ENCODE results near the gene NRXN3. TPM values are rescaled to one million over a fixed set of nuclear protein-coding genes. Genes with fewer than 3 reads are reported as not detected.

The NRXN3 gene
- total RNA-seq, 2 experiments from 2014 or later: not detected

DNA sequence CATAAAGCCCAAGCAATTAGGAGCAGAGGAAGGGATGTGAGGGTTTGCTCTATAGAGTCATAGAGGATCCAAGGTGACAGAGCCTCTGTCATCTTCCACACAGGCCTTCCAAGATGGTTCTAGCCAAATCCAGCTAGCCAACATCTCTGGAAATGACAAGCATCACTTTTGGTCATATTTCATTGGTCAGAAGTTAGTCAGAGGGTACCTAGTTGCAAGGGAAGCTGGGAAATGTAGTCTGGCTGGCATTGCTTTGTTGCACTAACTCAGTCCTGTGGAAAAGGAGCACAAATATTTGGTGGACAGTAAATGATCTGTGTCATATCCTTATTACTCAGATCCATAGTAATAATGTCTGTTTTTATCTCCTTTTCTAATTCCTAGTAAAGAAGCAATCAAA is 715.7 kb downstream of the NRXN3 start:
- H3K9me3 Mint-ChIP-seq: peaks cover 4% of the 10 kb centered on the region
- H3K4me1 Mint-ChIP-seq (ENCODE audit: low read depth): no peaks in the 10 kb centered on the region
- H3K27me3 Mint-ChIP-seq: no peaks in the 10 kb centered on the region
- no peak for DNase-seq
- intact Hi-C loops (cut with micrococcal nuclease): no loop called here
- H3K4me3 Mint-ChIP-seq: no peak overlapping the region
- no peaks in the 10 kb centered on the region for H3K36me3 Mint-ChIP-seq
- no peak overlapping the region for H3K27ac Mint-ChIP-seq
- ChIA-PET POLR2A (no interaction called here), CTCF (no interaction called here)

DNA sequence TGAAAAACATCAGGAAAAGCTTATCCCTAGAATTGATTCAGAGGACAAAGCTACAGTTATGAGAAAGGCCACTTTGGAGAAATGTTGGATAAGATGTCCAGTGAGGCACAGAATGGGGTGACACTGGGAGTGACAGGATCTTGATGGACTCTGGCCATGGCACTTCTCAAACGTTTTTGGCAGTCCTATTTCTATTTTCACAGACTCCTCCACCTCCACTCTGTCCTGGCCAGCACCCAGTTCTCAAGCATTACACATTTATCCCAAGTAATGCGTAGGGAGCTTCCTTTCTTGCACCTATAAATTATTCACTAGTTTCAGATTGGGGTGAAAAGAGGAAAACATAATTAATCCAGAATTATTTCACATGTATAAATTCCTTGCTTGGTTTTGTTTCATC is 727.3 kb downstream of the NRXN3 start:
- ChIA-PET CTCF (no interaction called here), POLR2A (no interaction called here)
- Mint-ChIP-seq H3K9me3 (no peaks in the 10 kb centered on the region), H3K36me3 (no peaks in the 10 kb centered on the region), H3K27ac (no peak overlapping the region), H3K4me3 (no peak overlapping the region), H3K4me1 (ENCODE audit: low read depth) (no peaks in the 10 kb centered on the region), H3K27me3 (no peaks in the 10 kb centered on the region)
- DNase-seq: no peak
- intact Hi-C loops (cut with micrococcal nuclease): no loop called here

DNA sequence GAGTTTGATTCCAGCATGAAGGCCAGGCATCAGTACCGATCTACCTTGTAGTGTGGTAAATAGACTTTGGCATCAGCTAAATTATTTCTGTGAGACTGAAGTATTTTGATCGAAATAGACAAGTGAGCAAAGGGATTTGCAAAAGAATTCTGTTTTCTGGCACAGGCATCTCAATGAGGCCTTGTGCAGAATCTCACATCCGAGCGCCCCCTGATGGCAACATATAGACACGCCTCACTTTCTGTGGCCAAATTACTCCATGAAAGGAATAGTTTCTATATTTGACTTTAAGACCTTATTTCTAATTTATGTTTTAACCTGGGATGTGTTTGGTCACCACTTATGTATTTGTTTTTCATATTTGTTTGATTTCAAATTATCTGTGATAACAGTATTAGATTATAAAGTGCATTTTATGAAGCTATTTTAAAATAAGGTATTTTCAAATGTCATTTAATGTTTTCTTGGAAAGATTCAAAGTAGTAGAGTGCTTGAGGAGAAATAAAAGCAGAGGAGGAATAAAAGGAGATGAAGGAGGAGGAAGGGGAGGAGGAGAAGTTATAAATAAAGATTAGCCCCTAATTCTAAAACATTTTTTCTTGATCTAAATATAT is 731.9 kb downstream of the NRXN3 start:
- ChIA-PET CTCF (no interaction called here), POLR2A (no interaction called here)
- peak; percentile 9 for DNase-seq

DNA sequence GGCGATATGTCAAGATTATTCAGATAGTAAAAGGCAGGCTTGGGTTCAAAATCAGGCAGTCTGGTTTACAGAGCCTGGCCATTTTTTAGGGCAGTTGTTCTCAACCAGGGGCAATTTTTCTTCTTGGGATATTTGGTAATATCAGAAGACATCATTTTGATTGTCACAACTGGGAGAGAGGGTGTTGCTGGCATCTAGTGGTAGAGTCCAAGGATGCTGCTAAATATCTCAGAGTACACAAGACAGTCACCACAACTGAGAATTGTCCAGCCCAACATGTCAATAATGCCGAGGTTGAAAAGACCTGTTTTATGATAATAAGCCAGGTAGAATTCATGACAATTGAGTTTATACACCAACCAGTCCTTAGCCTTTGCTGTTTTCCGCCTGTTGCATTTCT is 733.9 kb downstream of the NRXN3 start:
- no peaks in the 10 kb centered on the region for H3K27me3 Mint-ChIP-seq
- intact Hi-C loops (cut with micrococcal nuclease): no loop called here
- H3K4me1 Mint-ChIP-seq (ENCODE audit: low read depth): no peaks in the 10 kb centered on the region
- POLR2A ChIA-PET: no interaction called here
- CTCF ChIA-PET: no interaction called here
- no peak for DNase-seq
- no peak overlapping the region for H3K27ac Mint-ChIP-seq
- peaks cover 2% of the 10 kb centered on the region for H3K9me3 Mint-ChIP-seq
- H3K36me3 Mint-ChIP-seq: no peaks in the 10 kb centered on the region
- no peak overlapping the region for H3K4me3 Mint-ChIP-seq

More for the DNA sequence above, 731.9 kb downstream of the NRXN3 start:
- H3K27ac Mint-ChIP-seq: no peak overlapping the region
- intact Hi-C loops (cut with micrococcal nuclease): no loop called here
- H3K4me1 Mint-ChIP-seq (ENCODE audit: low read depth): no peaks in the 10 kb centered on the region
- H3K9me3 Mint-ChIP-seq: no peaks in the 10 kb centered on the region
- no peaks in the 10 kb centered on the region for H3K36me3 Mint-ChIP-seq
- H3K27me3 Mint-ChIP-seq: no peaks in the 10 kb centered on the region
- H3K4me3 Mint-ChIP-seq: no peak overlapping the region

DNA sequence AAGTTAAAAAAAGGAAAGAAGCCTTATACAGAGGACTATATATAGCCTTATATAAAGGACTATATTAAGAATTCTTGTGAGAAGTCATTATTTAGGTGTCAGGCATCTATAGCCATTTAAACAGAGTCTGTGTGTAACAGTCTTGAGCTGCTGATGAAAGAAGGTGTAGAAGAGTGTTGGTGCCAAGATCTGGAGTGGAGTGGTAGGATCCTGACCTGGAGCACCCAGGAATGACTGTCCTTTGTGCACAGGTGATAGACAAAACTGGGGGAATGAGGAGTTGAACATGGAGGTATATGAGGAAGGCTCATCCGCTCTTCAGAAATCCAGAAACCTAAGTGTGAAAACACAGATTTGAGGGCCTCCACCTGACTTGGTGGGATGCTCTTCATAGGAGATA is 747.3 kb downstream of the NRXN3 start:
- DNase-seq: no peak
- POLR2A ChIA-PET: no interaction called here
- no peaks in the 10 kb centered on the region for H3K36me3 Mint-ChIP-seq
- H3K4me3 Mint-ChIP-seq: no peak overlapping the region
- H3K4me1 Mint-ChIP-seq (ENCODE audit: low read depth): no peaks in the 10 kb centered on the region
- CTCF ChIA-PET: no interaction called here
- H3K27ac Mint-ChIP-seq: no peak overlapping the region
- intact Hi-C loops (cut with micrococcal nuclease): no loop called here
- H3K27me3 Mint-ChIP-seq: peaks cover 6% of the 10 kb centered on the region
- no peaks in the 10 kb centered on the region for H3K9me3 Mint-ChIP-seq

DNA sequence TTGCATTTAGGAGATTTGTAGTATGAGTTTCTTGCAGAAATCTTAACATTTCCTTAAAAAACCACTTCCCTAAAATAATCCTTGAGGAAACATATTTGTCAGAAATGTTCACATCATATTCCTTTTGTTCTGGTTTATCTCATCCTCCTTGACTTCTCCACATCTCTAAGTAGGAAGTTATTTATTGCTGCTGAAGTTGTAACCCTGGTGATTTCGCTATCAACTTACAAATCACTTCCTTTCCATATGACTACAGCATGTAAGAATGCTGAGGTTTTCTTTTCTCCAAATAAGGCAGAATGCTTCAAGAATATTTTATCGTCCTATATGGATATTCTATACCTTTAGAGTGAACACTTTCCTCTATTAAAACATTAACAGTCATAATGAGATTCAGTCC is 751.7 kb downstream of the NRXN3 start:
- ChIA-PET POLR2A (no interaction called here), CTCF (no interaction called here)
- no peaks in the 10 kb centered on the region for H3K4me1 Mint-ChIP-seq (ENCODE audit: low read depth)
- H3K27ac Mint-ChIP-seq: no peak overlapping the region
- peaks cover 1% of the 10 kb centered on the region for H3K27me3 Mint-ChIP-seq
- H3K36me3 Mint-ChIP-seq: no peaks in the 10 kb centered on the region
- H3K9me3 Mint-ChIP-seq: no peaks in the 10 kb centered on the region
- intact Hi-C loops (cut with micrococcal nuclease): no loop called here
- DNase-seq: no peak
- no peak overlapping the region for H3K4me3 Mint-ChIP-seq

DNA sequence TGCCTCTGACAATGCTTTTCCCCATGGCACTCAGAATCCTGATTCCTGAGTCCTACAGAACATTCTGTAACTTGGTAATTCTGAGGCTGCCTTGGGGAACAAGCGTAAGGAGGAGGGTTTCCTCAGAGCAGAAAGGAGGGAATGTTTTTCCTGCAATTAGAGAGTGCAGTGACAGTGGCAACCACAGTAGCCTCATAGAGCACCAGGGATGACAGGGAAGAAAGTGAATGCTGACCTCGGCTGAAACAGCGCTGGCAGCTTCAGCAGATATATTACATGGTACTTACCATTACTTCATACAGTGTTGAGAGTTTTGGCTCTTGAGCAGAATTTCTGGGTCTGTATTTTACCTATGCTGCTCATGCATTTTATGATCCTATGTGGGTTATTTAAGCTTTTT is 757.1 kb downstream of the NRXN3 start:
- ChIA-PET POLR2A (no interaction called here), CTCF (no interaction called here)
- no peak for DNase-seq
- H3K36me3 Mint-ChIP-seq: no peaks in the 10 kb centered on the region
- H3K27ac Mint-ChIP-seq: no peak overlapping the region
- peaks cover 6% of the 10 kb centered on the region for H3K9me3 Mint-ChIP-seq
- H3K4me1 Mint-ChIP-seq (ENCODE audit: low read depth): no peaks in the 10 kb centered on the region
- peaks cover 2% of the 10 kb centered on the region for H3K27me3 Mint-ChIP-seq
- H3K4me3 Mint-ChIP-seq: no peak overlapping the region
- intact Hi-C loops (cut with micrococcal nuclease): no loop called here

DNA sequence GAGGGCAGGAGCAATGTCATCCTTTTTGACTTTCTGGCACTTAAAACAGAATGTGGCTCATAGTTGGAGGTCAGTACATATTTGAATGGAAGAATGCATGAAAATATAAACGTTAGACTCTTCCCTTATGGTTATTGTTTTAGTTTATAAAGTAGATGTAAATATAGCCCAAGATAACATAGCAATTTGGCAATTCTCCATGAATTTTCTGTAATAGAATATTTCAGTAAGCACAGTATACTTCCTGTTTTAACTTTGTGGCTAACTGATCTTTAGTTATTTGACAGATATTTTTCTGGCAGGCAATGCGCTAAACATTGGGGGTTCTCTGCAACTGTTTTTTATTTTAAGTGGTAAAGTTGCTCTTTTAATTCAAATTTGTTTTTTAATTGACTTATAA is 763.0 kb downstream of the NRXN3 start:
- no peak for DNase-seq
- H3K9me3 Mint-ChIP-seq: peaks cover 6% of the 10 kb centered on the region
- no peak overlapping the region for H3K4me3 Mint-ChIP-seq
- H3K27me3 Mint-ChIP-seq: peaks cover 4% of the 10 kb centered on the region
- H3K27ac Mint-ChIP-seq: no peak overlapping the region
- intact Hi-C loops (cut with micrococcal nuclease): no loop called here
- no peaks in the 10 kb centered on the region for H3K4me1 Mint-ChIP-seq (ENCODE audit: low read depth)
- no peaks in the 10 kb centered on the region for H3K36me3 Mint-ChIP-seq
- ChIA-PET CTCF (interaction anchor here (0.9 to 1.3 kb wide), 3 partner anchors 16 to 37 kb away, joined by 3 to 5 read pairs (median 3); no protein-coding TSS in a partner anchor), POLR2A (interaction anchor here (1.0 kb wide), 1 partner anchor 22 kb away, joined by 6 read pairs; no protein-coding TSS in a partner anchor)

DNA sequence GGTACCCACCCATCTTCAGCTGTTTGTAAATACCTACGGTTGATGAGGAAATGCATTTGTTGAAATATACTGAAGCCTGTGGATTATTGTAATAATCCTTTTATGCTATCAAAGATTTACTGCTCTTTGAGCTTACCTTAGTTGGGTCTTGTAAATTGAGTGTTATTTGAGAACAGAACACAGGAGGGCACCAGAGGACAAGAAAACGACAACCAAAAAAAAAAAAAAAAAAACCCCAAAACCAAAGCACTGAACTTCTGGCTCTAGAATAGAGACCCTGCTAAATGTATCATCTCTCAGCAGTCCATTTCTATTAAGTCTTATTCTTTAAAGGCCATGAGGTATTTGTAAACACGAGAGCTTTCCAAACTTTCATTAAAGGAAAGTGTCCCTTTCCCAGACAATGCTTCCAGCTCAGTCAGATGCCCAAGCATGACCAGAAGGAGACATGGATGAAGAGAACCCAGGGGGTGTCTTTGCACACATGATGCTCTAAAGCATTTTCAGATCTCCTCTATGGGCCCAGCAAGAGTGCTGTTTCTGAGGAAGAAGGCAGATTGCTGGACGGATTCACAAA is 763.9 kb downstream of the NRXN3 start:
- H3K36me3 Mint-ChIP-seq: no peaks in the 10 kb centered on the region
- H3K9me3 Mint-ChIP-seq: peaks cover 4% of the 10 kb centered on the region
- intact Hi-C loops (cut with micrococcal nuclease): no loop called here
- DNase-seq: no peak
- H3K27ac Mint-ChIP-seq: no peak overlapping the region
- ChIA-PET POLR2A (interaction anchor here (1.0 kb wide), 1 partner anchor 21 kb away, joined by 6 read pairs; no protein-coding TSS in a partner anchor), CTCF (interaction anchor here (0.6 to 1.3 kb wide), 11 partner anchors 10 to 1063 kb away, joined by 3 to 5 read pairs (median 3); no protein-coding TSS in a partner anchor)
- H3K4me3 Mint-ChIP-seq: no peak overlapping the region
- no peaks in the 10 kb centered on the region for H3K4me1 Mint-ChIP-seq (ENCODE audit: low read depth)
- H3K27me3 Mint-ChIP-seq: peaks cover 4% of the 10 kb centered on the region

DNA sequence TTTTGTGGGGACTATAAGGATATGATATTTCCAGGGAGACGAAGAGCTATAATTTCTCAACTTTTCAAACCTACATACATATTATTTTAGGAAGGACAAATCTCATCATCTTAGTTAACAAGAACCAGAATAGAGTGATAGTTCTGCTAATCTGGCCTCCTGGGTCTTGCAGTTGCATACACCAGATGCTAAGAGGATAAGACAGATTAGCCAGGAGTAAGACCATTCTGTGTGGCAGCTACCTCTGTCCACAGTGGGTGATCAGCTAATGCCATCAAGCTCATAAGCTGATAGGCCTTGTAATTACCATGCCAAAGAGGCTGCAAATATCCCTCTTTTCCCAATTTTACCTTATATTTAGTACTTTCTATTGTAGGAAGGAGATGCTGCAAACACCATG is 776.8 kb downstream of the NRXN3 start:
- intact Hi-C loops (cut with micrococcal nuclease): no loop called here
- H3K36me3 Mint-ChIP-seq: no peaks in the 10 kb centered on the region
- no peak overlapping the region for H3K27ac Mint-ChIP-seq
- H3K4me1 Mint-ChIP-seq (ENCODE audit: low read depth): no peaks in the 10 kb centered on the region
- ChIA-PET POLR2A (no interaction called here), CTCF (no interaction called here)
- peaks cover 5% of the 10 kb centered on the region for H3K27me3 Mint-ChIP-seq
- no peak for DNase-seq
- H3K9me3 Mint-ChIP-seq: no peaks in the 10 kb centered on the region
- H3K4me3 Mint-ChIP-seq: no peak overlapping the region

DNA sequence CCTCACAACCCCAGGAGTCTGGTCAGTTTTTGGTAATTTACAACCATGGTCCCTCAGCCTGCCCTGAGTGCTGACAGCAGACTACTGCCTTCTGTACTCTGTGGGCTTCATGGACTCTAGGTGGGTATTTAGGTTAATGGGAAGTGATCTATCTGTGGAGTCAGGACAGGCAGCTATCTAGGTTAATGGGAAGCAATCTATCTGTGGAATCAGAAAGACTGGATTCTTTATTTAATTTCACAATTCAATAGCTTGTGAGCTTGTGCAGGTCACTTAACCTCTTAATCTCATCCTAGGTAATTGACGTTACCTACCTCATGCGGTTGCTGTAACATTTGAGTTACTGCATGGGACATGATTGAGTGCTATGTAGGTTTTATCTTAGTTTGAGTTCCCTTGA is 777.5 kb downstream of the NRXN3 start:
- Mint-ChIP-seq H3K4me1 (ENCODE audit: low read depth) (no peaks in the 10 kb centered on the region), H3K36me3 (no peaks in the 10 kb centered on the region), H3K27me3 (peaks cover 5% of the 10 kb centered on the region), H3K9me3 (no peaks in the 10 kb centered on the region), H3K27ac (no peak overlapping the region), H3K4me3 (no peak overlapping the region)
- ChIA-PET CTCF (no interaction called here), POLR2A (no interaction called here)
- no peak for DNase-seq
- intact Hi-C loops (cut with micrococcal nuclease): no loop called here

DNA sequence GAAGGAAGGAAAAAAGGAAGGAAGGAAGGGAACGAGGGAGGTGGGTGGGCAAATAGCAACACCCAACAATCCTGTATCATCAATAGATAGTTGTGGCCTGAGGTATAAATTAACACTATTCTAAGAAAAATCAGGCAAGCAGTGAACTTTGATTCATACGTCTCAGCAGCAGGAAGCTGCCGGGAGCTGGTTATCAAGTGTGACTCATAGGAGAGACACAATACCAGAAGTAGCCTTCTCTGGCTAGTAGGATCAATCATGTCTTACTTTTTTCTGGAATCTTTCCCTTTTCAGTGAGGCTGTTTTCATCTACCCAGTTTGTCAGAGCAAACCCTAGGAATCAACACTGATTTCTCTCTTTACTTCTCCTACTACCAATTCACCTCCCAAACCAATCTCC is 780.5 kb downstream of the NRXN3 start:
- H3K4me1 Mint-ChIP-seq (ENCODE audit: low read depth): no peaks in the 10 kb centered on the region
- CTCF ChIA-PET: interaction anchor here (1.1 kb wide), 1 partner anchor 10 kb away, joined by 3 read pairs; no protein-coding TSS in a partner anchor
- H3K36me3 Mint-ChIP-seq: no peaks in the 10 kb centered on the region
- H3K27ac Mint-ChIP-seq: no peak overlapping the region
- intact Hi-C loops (cut with micrococcal nuclease): no loop called here
- POLR2A ChIA-PET: interaction anchor here (1.2 kb wide), 1 partner anchor 1630 kb away, joined by 3 read pairs; no protein-coding TSS in a partner anchor
- H3K9me3 Mint-ChIP-seq: no peaks in the 10 kb centered on the region
- H3K4me3 Mint-ChIP-seq: no peak overlapping the region
- peaks cover 7% of the 10 kb centered on the region for H3K27me3 Mint-ChIP-seq
- DNase-seq: no peak

DNA sequence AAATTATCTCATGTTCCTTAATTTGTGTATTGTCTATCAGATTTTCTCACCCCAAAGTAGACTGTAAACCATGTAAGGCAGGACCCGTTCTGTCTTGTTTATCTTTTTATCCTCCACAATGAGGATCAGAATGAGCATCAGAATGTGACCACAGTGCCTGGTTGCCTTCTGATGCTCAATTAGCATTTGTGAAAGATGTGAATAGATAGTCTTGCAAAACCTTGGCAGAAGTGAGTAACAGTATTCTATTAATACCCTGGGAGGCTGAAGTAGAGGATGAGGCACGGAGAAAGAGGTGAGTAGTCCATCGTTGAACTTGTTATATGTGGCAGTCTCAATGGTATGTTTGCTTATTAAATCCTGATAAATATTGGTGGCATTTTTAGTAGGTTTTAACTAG is 781.4 kb downstream of the NRXN3 start:
- no peak for DNase-seq
- ChIA-PET POLR2A (interaction anchor here (1.2 kb wide), 1 partner anchor 1629 kb away, joined by 3 read pairs; no protein-coding TSS in a partner anchor), CTCF (interaction anchor here (0.6 to 1.3 kb wide), 2 partner anchors 18 kb away, joined by 3 read pairs; no protein-coding TSS in a partner anchor)
- intact Hi-C loops (cut with micrococcal nuclease): no loop called here
- no peaks in the 10 kb centered on the region for H3K4me1 Mint-ChIP-seq (ENCODE audit: low read depth)
- H3K36me3 Mint-ChIP-seq: no peaks in the 10 kb centered on the region
- H3K27me3 Mint-ChIP-seq: peaks cover 7% of the 10 kb centered on the region
- no peak overlapping the region for H3K27ac Mint-ChIP-seq
- no peaks in the 10 kb centered on the region for H3K9me3 Mint-ChIP-seq
- no peak overlapping the region for H3K4me3 Mint-ChIP-seq

Measured in activated CD4-positive, alpha-beta memory T cell treated with anti-CD3 and anti-CD28 coated beads for 36 hours (primary cell).